SK-N-SH treated with all-trans-retinoic acid at 6 μM for 48 hours (cell line): Measurements from ENCODE around the gene TTC12.

Source experiments
- ARNTL ChIP-seq: fragments of 450-650 bp; formaldehyde crosslinking; IDR thresholded peaks from 2 replicates; pipeline ENCODE4 v1.5.0; 2020; ENCODE audit warnings: low read depth, mild to moderate bottlenecking, moderate library complexity, borderline replicate concordance
- ISL1 ChIP-seq: fragments of 250-450 bp; sonication (Bioruptor Pico); IDR thresholded peaks from 2 replicates; pipeline ENCODE4 v2.1.2; 2022; ENCODE audit warnings: mild to moderate bottlenecking, moderate library complexity
- PATZ1 ChIP-seq: fragments of 250-450 bp; sonication (Bioruptor Pico); IDR thresholded peaks from 2 replicates; pipeline ENCODE4 v1.8.0; 2020; ENCODE audit warnings: mild to moderate bottlenecking, moderate library complexity, borderline replicate concordance
- PPARA ChIP-seq: fragments of 250-450 bp; sonication (Bioruptor Pico); IDR thresholded peaks from 2 replicates; pipeline ENCODE4 v1.5.0; 2020; ENCODE audit warnings: mild to moderate bottlenecking, borderline replicate concordance
- TF ChIP-seq, protein P1 (sequence below): fragments of 250-450 bp; sonication (Bioruptor Pico); IDR thresholded peaks from 2 replicates; pipeline ENCODE4 v1.5.1; 2020; ENCODE audit warnings: low read depth, mild to moderate bottlenecking, moderate library complexity

DNA sequence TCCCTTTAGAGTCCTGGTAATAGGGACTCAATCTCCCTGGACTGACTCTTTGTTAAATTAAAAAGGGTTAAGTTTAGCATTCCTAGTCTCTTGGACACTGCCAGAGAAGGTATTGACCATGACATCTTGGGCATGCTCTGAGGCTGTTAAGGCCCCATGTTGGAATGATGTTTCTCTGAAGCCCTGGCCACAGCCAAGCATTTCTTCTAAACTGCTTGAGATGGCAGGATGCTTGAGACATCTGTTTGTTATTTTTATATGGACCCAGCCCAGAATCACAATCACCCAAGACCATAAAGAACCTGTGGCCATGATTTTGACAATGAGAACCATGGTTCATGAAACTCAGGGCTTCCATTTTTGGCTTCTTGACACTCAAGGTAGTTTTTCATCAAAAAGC lies 67.7 kb downstream of the TTC12 start:
- no peak for TF ChIP-seq ISL1 (CRISPR knock-in tag)
- no peak for TF ChIP-seq ARNTL (CRISPR knock-in tag)
- TF ChIP-seq, protein P1, sequence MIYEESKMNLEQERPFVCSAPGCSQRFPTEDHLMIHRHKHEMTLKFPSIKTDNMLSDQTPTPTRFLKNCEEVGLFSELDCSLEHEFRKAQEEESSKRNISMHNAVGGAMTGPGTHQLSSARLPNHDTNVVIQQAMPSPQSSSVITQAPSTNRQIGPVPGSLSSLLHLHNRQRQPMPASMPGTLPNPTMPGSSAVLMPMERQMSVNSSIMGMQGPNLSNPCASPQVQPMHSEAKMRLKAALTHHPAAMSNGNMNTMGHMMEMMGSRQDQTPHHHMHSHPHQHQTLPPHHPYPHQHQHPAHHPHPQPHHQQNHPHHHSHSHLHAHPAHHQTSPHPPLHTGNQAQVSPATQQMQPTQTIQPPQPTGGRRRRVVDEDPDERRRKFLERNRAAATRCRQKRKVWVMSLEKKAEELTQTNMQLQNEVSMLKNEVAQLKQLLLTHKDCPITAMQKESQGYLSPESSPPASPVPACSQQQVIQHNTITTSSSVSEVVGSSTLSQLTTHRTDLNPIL (CRISPR knock-in tag): no peak
- TF ChIP-seq PPARA (CRISPR knock-in tag): no peak
- TF ChIP-seq PATZ1 (CRISPR knock-in tag): no peak
